HepG2 (cell line): ENCODE results near the gene HIGD1C. TPM values are rescaled to one million over a fixed set of nuclear protein-coding genes. Genes with fewer than 3 reads are reported as not detected.

Experiments used
- FOXP4 ChIP-seq: sonication (generic); formaldehyde crosslinking; IDR thresholded peaks from 2 replicates; pipeline ENCODE4 v1.4.0; 2020; ENCODE audit warnings: missing genetic modification reagents
- POGK ChIP-seq: sonication (generic); formaldehyde crosslinking; conservative IDR thresholded peaks from 2 replicates; pipeline ENCODE4 v1.8.0; 2022; ENCODE audit warnings: mild to moderate bottlenecking, moderate library complexity, missing genetic modification reagents
- SALL1 ChIP-seq: sonication (generic); formaldehyde crosslinking; IDR thresholded peaks from 2 replicates; pipeline ENCODE4 v1.8.0; 2022; ENCODE audit warnings: mild to moderate bottlenecking, missing genetic modification reagents
- SNAPC4 ChIP-seq: sonication (generic); formaldehyde crosslinking; IDR thresholded peaks from 2 replicates; pipeline ENCODE4 v1.4.0; 2020; ENCODE audit warnings: mild to moderate bottlenecking, missing genetic modification reagents
- SP5 ChIP-seq: IDR thresholded peaks from 2 replicates; pipeline ENCODE4 v1.6.1; 2016; ENCODE audit warnings: low read depth, borderline replicate concordance
- THRA ChIP-seq: sonication (generic); formaldehyde crosslinking; IDR thresholded peaks from 2 replicates; pipeline ENCODE4 v1.4.0; 2020; ENCODE audit warnings: missing genetic modification reagents, borderline replicate concordance
- ZEB1 ChIP-seq: IDR thresholded peaks from 2 replicates; pipeline ENCODE4 v1.6.1; 2012; ENCODE audit warnings: mild to moderate bottlenecking, low read depth, inconsistent platforms; ENCODE audit not compliant: insufficient replicate concordance
- ZNF430 ChIP-seq: sonication (generic); formaldehyde crosslinking; IDR thresholded peaks from 2 replicates; pipeline ENCODE4 v1.9.0; 2021; ENCODE audit warnings: mild to moderate bottlenecking, missing genetic modification reagents
- polyA plus RNA-seq, 8 experiments: library from polyadenylated mRNA; depleted of rRNA in 3 of 8; stranded (reverse) in 7 of 8; unstranded in 1 of 8; fragments of >200 nt; fragmentation: Illumina TruSeq in 4 of 8; extraction: Trizol in 4 of 8; gene quantifications; 2 replicates each; pipeline versions ENCODE4 v1.2.1 to v1.2.3, GENCODE V29; 2011 to 2016; ENCODE audit warnings: low read depth in 4 of 8, missing spikeins in 1 of 8, mixed read lengths in 1 of 8; ENCODE audit not compliant: insufficient read depth in 1 of 8
- total RNA-seq, 5 experiments: library from RNA; depleted of rRNA; stranded (reverse); fragments of >200 nt; fragmentation: Illumina TruSeq; extraction: Trizol; gene quantifications; 2 replicates each; pipeline ENCODE4 v1.2.3, GENCODE V29; 2016; ENCODE audit warnings: low read depth in 1 of 5

The HIGD1C gene
- total and polyA plus RNA-seq, 2 of the 13 experiments (the other 11 are each of a cell fraction or from before 2014, with no cell fraction given) = not detected

DNA sequence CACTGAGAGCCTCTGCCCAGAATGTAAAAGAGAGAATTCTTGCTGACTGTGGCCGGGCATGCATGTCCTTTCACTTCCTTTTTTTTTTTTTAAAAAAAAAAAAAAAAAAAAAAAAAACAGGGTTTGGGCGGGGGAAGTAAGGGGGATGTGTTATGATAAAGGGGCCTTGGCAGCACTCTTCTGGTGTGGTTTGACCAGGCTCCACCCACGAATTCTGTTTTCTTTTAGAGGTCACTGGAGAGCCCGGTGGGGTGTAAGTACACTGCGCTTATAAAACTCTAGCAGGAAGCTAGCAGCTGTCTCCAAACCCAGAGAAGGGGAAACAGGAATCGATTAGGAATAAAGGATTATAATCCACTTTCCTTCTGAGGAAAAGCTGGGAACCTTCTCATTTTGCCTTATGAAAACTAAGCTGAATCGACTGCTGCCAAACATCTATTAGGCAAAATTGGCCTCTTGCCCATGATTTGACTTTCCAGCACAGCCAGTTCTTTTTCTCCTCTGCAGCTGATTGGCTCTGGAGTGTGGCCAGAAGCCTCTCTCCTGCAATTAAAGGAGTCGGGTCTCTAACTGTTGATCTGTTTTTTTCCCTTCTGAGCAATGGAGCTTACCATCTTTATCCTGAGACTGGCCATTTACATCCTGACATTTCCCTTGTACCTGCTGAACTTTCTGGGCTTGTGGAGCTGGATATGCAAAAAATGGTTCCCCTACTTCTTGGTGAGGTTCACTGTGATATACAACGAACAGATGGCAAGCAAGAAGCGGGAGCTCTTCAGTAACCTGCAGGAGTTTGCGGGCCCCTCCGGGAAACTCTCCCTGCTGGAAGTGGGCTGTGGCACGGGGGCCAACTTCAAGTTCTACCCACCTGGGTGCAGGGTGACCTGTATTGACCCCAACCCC is 27.7 kb upstream of the HIGD1C start (continued):
- TF ChIP-seq SP5 (CRISPR knock-in tag) (peak; percentile 17; the same call in 1 of the 2 replicates), ZNF430 (CRISPR knock-in tag) (no peak), FOXP4 (CRISPR knock-in tag) (0 out of 2 replicates have a peak, but pooled peaks have one; percentile 15), SALL1 (no peak), THRA (CRISPR knock-in tag) (no peak; the same call in 1 of the 2 replicates), POGK (CRISPR knock-in tag) (no peak), SNAPC4 (no peak), ZEB1 (no peak)
